Endometrium (tissue), 2 donors: ENCODE results near the gene GCN1.

Experiments used
- FAIRE-seq: peaks from 2 replicates; lab custom pipeline; 2012; peaks lifted over from hg19 to GRCh38; lab: Jason Lieb, UNC
- donor health status: control.
- donor health status: control.

The GCN1 gene

GRCh38 chr12:120228291-120229070 is 34.0 kb upstream of the GCN1 start:
- FAIRE-seq, result no peak

GRCh38 chr12:120228041-120228290 is 33.5 kb upstream of the GCN1 start:
- no peak for FAIRE-seq

- no peak for FAIRE-seq
Measured at GRCh38 chr12:120227233-120228040, 32.9 kb upstream of the GCN1 start.

GRCh38 chr12:120225852-120226640 is 31.5 kb upstream of the GCN1 start:
- FAIRE-seq, result no peak

GRCh38 chr12:120225200-120225558 is 30.7 kb upstream of the GCN1 start:
- FAIRE-seq, result no peak

- FAIRE-seq, result no peak
Measured at GRCh38 chr12:120224304-120225199, 30.0 kb upstream of the GCN1 start.

GRCh38 chr12:120223458-120224303 is 29.2 kb upstream of the GCN1 start:
- no peak for FAIRE-seq

GRCh38 chr12:120222288-120222832 is 27.8 kb upstream of the GCN1 start:
- FAIRE-seq, result no peak

GRCh38 chr12:120221576-120221900 is 27.0 kb upstream of the GCN1 start:
- FAIRE-seq, result no peak

GRCh38 chr12:120220838-120221575 is 26.5 kb upstream of the GCN1 start:
- no peak for FAIRE-seq

- FAIRE-seq, result no peak
Measured at GRCh38 chr12:120218680-120219606, 24.4 kb upstream of the GCN1 start.

- FAIRE-seq, result no peak
Measured at GRCh38 chr12:120216742-120217605, 22.5 kb upstream of the GCN1 start.

- no peak for FAIRE-seq
Measured at GRCh38 chr12:120215766-120216735, 21.5 kb upstream of the GCN1 start.

GRCh38 chr12:120215357-120215735 is 20.8 kb upstream of the GCN1 start:
- FAIRE-seq, result no peak

GRCh38 chr12:120214626-120215356 is 20.3 kb upstream of the GCN1 start:
- no peak for FAIRE-seq

GRCh38 chr12:120213758-120214157 is 19.2 kb upstream of the GCN1 start:
- no peak for FAIRE-seq
